DMS 273 treated with DMSO at 0.1 percent for 48 hours (cell line): Measurements from ENCODE around the gene CNNM4.

Experiments
- DNase-seq: peaks from one replicate; lab custom pipeline; 2025; lab: John Stamatoyannopoulos, UW

CNNM4 gene

DNA sequence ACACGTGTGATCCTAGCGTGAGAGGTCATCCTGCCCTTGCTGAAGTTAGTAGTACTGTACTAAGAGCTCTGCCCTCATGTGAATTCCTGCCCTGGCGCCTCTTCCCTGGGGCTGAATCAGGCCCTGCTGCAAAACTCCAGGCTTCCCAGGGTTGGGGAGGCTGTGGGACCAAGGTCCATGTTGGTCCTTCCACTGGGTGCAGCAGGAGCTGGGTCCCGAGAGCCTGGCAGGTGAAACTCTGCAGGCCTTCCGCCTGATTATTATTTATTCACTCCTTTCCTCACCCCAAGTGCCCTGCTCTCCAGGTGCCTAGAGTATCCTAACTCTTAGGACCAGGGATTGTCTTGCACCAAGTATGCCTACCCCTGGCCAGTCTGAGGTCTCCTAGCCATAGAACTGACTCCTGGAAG is 50.1 kb downstream of the CNNM4 start:
- no peak for DNase-seq

GRCh38 chr2:96811917-96812316 is 51.2 kb downstream of the CNNM4 start:
- no peak for DNase-seq

DNA sequence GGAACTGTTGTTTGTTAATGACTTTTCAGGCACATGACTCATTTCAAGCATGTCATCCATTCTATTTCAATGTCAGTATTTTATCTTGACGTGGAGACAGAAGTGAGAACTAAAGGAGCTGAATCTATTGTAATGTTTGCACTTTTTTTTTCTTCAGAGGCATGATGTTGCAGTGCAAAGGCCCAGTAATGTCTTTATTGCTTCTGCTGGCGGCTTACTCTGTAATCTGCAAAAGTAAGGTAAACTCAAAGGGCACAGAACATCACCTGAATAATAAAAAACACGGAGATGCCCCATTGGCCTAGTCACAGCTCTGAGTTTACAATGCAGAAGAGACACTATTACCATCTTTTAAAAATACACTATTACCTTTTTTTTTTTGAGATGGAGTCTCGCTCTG is 53.0 kb downstream of the CNNM4 start:
- no peak for DNase-seq

GRCh38 chr2:96815326-96816126 is 54.8 kb downstream of the CNNM4 start:
- DNase-seq, result no peak

DNA sequence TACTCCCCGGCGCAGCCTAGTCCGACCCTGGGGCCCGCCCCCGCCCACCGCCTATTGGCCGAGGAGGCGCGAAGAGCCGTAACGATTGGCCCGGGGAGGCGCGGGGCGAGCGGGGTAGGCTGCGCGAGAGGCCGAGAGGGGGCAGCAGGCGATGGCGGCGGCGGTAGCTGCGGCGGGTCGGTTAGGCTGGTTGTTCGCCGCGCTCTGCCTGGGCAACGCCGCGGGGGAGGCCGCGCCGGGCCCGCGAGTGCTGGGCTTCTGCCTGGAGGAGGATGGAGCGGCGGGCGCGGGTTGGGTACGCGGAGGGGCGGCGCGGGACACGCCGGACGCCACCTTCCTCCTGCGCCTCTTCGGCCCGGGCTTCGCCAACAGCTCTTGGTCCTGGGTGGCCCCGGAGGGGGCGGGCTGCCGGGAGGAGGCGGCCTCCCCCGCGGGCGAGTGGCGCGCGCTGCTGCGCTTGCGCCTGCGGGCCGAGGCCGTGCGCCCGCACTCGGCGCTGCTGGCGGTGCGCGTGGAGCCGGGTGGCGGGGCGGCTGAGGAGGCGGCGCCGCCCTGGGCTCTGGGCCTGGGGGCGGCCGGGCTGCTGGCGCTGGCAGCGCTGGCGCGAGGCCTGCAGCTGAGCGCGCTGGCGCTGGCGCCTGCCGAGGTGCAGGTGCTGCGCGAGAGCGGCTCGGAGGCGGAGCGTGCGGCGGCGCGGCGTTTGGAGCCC is 55.6 kb downstream of the CNNM4 start, which contains the start of gene CNNM3:
TSS of gene CNNM3 (plus strand) at position 142 of the 709 bp plus-strand sequence. CDS start at position 152, 10 bp downstream.
- peak; percentile 70 for DNase-seq

DNA sequence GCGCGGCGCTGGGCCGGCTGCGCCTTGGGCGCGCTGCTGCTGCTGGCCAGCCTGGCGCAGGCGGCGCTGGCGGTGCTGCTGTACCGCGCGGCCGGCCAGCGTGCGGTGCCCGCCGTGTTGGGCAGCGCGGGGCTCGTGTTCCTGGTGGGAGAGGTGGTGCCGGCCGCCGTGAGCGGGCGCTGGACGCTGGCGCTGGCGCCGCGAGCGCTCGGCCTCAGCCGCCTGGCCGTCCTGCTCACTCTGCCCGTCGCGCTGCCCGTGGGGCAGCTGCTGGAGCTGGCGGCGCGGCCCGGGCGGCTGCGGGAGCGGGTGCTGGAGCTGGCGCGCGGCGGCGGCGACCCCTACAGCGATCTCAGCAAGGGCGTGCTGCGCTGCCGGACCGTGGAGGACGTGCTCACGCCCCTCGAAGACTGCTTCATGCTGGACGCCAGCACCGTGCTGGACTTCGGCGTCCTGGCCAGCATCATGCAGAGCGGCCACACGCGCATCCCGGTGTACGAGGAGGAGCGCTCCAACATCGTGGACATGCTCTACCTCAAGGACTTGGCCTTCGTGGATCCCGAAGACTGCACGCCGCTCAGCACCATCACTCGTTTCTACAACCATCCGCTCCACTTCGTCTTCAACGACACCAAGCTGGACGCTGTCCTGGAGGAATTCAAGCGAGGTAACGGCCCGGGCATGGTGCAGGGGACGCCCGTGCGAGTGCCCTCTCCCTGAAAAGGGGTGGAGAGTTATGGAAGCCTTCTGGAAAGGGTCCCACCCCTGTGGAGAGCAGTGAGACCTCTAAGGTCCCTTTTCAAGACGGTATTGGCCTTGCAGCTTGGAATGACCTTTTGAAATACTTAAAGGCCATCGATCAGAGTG is 56.4 kb downstream of the CNNM4 start:
- no peak for DNase-seq

DNA sequence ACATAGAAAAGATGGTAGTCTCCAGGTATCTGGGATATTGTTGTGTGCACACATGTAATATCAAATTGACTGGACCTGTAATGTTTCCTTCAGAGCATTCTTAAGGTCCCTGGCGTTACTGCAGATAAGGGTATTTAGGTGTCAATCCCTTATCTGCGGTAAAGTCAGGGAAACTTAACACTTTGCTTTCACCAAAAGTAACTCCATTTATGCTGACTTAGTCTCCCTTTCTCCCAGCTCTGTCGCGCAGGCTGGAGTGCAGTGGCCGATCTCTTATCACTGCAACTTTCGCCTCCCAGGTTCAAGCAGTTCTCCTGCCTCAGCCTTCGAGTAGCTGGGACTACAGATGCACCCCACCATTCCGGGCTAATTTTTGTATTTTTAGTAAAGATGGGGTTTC is 57.2 kb downstream of the CNNM4 start:
- no peak for DNase-seq

GRCh38 chr2:96819128-96819875 is 58.6 kb downstream of the CNNM4 start:
- no peak for DNase-seq

- no peak for DNase-seq
These were observed 59.3 kb downstream of the CNNM4 start for GRCh38 chr2:96819876-96820511.

DNA sequence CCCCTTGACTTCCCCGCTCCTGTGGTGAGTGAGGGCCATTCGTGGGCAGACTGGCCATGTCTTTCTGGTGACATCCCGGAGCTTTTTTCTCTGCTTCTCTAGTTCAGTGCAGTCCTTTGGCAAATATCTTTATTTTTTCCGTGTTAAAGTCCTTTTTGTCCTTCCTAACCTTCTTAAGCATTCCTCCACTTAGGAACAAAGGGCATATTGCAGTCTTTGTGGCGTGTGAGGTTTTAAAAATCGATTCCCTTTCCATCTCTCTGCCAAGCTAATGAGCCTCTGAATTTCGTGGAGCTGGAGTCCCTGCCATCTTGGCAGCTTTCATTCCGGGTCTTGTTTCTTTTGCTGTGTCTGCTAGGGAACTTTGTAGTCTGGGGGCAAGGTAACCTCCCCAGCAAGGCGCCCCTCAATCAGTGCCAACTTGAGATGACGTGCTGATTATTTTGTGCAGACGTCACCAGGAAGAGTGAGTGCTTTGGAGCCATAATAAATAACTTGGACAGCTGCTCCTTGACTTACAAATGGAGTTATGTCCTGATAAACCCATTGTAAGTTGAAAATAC is 60.5 kb downstream of the CNNM4 start:
- no peak for DNase-seq

DNA sequence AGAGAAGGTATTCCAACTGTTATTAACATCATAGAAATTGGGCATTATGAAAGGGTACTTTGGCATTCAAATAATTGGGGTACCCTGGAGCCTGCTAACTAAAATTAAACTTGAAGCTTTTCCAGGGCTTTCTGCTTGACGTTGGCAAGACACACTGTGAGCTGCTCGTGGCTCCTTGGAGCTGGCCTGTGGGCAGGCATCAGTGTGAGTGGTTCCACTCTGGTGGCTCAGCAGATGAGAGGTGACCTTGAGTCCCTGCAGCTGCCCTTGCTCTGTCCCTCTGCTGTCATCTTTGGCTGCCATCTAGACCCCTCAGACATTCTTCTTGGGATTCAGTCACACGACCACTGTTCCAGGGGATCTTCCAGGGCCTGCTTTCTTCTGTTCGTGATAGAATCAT is 62.1 kb downstream of the CNNM4 start:
- DNase-seq, result no peak

DNA sequence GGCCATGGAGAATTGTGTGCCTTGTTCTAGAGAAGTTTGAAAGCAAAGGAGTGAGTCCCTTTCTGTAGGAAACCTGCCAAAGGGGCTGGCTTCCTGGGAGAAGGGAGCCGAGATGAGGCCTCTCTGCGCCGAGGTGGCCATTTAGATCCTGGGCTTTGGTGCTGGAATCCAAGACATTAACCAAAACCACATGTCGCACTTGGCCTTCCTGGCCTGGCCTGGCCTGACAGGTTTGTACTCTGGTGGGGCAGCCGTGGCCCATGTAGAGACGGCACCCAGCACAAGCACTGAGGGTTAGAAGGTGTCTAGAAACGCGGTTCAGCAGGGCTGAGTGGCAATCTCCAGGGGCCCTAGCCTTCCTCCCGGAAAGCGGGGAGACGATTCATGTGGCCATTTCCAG is 62.5 kb downstream of the CNNM4 start:
- DNase-seq, result no peak

- no peak for DNase-seq
These were observed 63.6 kb downstream of the CNNM4 start for GRCh38 chr2:96824079-96824870.

- no peak for DNase-seq
These were observed 64.4 kb downstream of the CNNM4 start for GRCh38 chr2:96825057-96825456.

- DNase-seq, result no peak
These were observed 66.0 kb downstream of the CNNM4 start for GRCh38 chr2:96826546-96827278.

DNA sequence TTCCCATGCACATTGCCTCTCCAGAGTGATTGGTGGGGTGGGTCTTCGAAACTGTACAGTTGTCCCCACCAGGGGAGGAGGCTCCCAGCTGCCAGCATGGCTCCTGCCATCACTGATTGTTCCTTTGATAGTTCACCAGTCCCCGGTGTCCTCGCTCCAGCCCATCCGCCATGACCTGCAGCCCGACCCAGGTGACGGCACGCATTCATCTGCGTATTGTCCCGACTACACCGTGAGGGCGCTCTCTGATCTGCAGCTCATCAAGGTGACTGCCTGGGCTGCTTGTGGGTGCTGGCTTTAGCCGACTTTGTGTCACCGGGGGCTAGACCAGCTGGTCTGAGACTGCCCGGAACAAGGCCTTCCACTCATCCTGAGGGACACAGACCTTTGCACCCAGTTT is 67.7 kb downstream of the CNNM4 start:
- no peak for DNase-seq

DNA sequence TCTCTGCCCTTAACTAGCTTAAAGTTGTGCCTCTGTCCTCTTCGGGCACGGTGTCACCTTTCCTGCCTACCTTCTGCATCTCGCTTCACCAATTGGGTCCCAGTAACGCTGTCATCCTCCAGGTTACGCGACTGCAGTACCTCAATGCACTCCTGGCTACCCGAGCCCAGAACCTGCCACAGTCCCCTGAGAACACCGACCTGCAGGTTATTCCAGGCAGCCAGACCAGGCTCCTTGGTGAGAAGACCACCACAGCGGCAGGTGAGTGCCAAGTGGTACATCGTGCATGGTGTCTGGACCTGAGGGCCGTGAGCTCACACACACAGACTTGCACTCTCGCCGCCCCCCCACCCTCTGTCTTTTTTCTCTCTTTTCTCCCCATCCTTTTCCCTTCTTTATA is 68.2 kb downstream of the CNNM4 start:
- no peak for DNase-seq

DNA sequence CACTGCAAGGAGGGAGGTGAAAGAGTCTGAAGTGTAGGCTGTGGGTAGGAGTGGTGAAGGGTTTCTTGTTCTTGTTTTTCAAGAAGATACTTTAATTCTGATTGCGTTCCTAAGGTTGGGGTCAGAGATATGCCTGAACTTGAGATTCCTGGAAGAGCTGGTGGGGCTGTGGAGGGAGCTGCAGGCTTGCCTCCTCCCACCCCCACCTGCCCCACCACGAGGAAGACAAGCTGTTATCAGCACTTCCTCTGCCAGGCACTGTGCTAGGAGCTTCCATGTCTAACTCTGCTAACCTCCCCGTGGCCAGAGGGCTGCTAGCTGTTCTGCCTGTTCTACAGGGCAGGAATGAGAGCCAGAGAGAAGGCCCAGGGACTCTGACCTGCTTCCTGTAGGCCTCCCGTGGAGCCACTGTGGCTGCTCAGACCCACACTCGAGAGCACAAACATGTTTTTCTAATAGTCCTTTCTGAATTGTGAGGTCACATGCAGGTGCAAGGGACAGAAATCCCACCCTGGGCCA is 69.4 kb downstream of the CNNM4 start:
- DNase-seq, result no peak

DNA sequence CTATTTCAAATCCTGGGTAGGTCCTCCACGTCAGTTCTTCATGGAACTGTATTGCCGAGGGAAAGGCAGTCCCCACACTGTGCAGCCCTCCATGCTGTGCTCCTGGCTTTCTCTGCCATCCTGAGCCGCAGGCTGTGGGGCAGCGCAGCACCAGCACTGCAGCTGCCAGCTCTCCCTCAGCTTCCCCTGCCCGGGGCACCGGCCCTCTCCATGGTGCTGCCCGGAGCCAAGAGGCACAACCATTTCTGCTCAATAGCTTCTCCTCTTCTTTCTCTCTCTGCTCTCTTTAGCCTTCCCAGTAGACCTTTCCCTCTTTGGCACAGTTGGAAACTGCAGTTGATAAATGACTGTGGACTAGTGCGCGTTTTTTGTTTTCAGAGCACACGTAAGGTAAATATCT is 71.0 kb downstream of the CNNM4 start:
- no peak for DNase-seq
